ENCODE measurements around the gene ATP8B1. TPM values are rescaled to one million over a fixed set of nuclear protein-coding genes. Genes with fewer than 3 reads are reported as not detected.

Gene ATP8B1
- total RNA-seq, 1 experiment from 2014 or later = 15.9 TPM

GRCh38 chr18:57664568-57665165, 138.4 kb downstream of the ATP8B1 start:
- H3K4me1 ChIP-seq (ENCODE audit: control insufficient read depth in 1 of 2, insufficient read depth in 2 of 2, low read length in 2 of 2) = no peaks in the 10 kb centered on the region; a peak in 1 of 4 replicates
- no peaks in the 10 kb centered on the region for H3K9me3 ChIP-seq (ENCODE audit: control insufficient read depth in 1 of 2, insufficient read depth in 1 of 2, low read depth in 1 of 2, low read length in 2 of 2)
- no peak overlapping the region for H2AFZ ChIP-seq (ENCODE audit: low read depth, low read length, poor library complexity, severe bottlenecking)
- no peaks in the 10 kb centered on the region for H3K9me2 ChIP-seq (ENCODE audit: insufficient read depth)
- ChIA-PET RAD21 (ENCODE audit: low non-redundant PET in 1 of 2, low total read pairs in 2 of 2, uncharacterized antibody in 2 of 2, unreplicated experiment in 2 of 2) (no interaction called here), CTCF (no interaction called here), POLR2A (no interaction called here)
- intact Hi-C loops (cut with micrococcal nuclease) = no loop called here
- peaks cover 0 to 2% of the 10 kb centered on the region in 2 experiments; a peak in 1 of 4 replicates for H3K36me3 ChIP-seq (ENCODE audit: control insufficient read depth in 1 of 2, insufficient read depth in 2 of 2, low read length in 2 of 2)
- peaks cover 11% of the 10 kb centered on the region for H3K79me2 ChIP-seq (ENCODE audit: insufficient read depth, low read length)
- no peak overlapping the region for H3K4me2 ChIP-seq (ENCODE audit: low read length)
- no peaks in the 10 kb centered on the region for H3K27me3 ChIP-seq (ENCODE audit: insufficient read depth, low read length)
- no peak for ATAC-seq
- no peak for DNase-seq (ENCODE audit: low read depth, low spot score)
- TF ChIP-seq CEBPB (IDR thresholded peaks at IDR 0.05; ENCODE audit: low read depth) (no peak), ZNF274 (IDR thresholded peaks at IDR 0.05; ENCODE audit: low read depth, low read length) (no peak)
- H3K9ac ChIP-seq (ENCODE audit: low read length) = no peak overlapping the region
- H4K20me1 ChIP-seq (ENCODE audit: insufficient read depth) = no peaks in the 10 kb centered on the region
- no peak overlapping the region for H3K27ac ChIP-seq (ENCODE audit: low read depth, low read length)
- no TSS peak for BruUV-seq (replicated peaks)
- H3K4me3 ChIP-seq (replicated peaks in 1 of 2; ENCODE audit: low read depth in 1 of 2, low read length in 2 of 2) = no peak overlapping the region

GRCh38 chr18:57660961-57661360, 142.2 kb downstream of the ATP8B1 start:
- Histone ChIP-seq H4K20me1 (ENCODE audit: insufficient read depth) (no peaks in the 10 kb centered on the region), H3K36me3 (ENCODE audit: control insufficient read depth in 1 of 2, insufficient read depth in 2 of 2, low read length in 2 of 2) (no peaks in the 10 kb centered on the region), H3K27ac (ENCODE audit: low read depth, low read length) (no peak overlapping the region), H2AFZ (ENCODE audit: low read depth, low read length, poor library complexity, severe bottlenecking) (no peak overlapping the region), H3K79me2 (ENCODE audit: insufficient read depth, low read length) (peaks cover 4% of the 10 kb centered on the region; the same call in 1 of the 2 replicates), H3K9me2 (ENCODE audit: insufficient read depth) (no peaks in the 10 kb centered on the region), H3K9me3 (ENCODE audit: control insufficient read depth in 1 of 2, insufficient read depth in 1 of 2, low read depth in 1 of 2, low read length in 2 of 2) (0 out of 4 replicates have a peak, but pooled peaks cover 0 to under 1% of the 10 kb centered on the region in 2 experiments), H3K4me3 (replicated peaks in 1 of 2; ENCODE audit: low read depth in 1 of 2, low read length in 2 of 2) (no peak overlapping the region), H3K4me1 (ENCODE audit: control insufficient read depth in 1 of 2, insufficient read depth in 2 of 2, low read length in 2 of 2) (no peaks in the 10 kb centered on the region; a peak in 1 of 4 replicates), H3K4me2 (ENCODE audit: low read length) (no peak overlapping the region), H3K9ac (ENCODE audit: low read length) (no peak overlapping the region), H3K27me3 (ENCODE audit: insufficient read depth, low read length) (no peaks in the 10 kb centered on the region)
- ChIA-PET RAD21 (ENCODE audit: low non-redundant PET in 1 of 2, low total read pairs in 2 of 2, uncharacterized antibody in 2 of 2, unreplicated experiment in 2 of 2) (no interaction called here), CTCF (no interaction called here), POLR2A (no interaction called here)
- DNase-seq (ENCODE audit: low read depth, low spot score) (no peak), ATAC-seq (no peak)
- intact Hi-C loops (cut with micrococcal nuclease) = no loop called here
- TF ChIP-seq CBX3 (IDR thresholded peaks at IDR 0.05; ENCODE audit: low read depth) (no peak), EZH2phosphoT487 (IDR thresholded peaks at IDR 0.05; ENCODE audit: borderline replicate concordance) (no peak), POLR2AphosphoS5 (IDR thresholded peaks at IDR 0.05; ENCODE audit: low read depth, low read length) (no peak), JUND (IDR thresholded peaks at IDR 0.05) (no peak), ZBTB33 (IDR thresholded peaks at IDR 0.05; ENCODE audit: extremely low read depth, insufficient replicate concordance, low read length) (no peak), ATF3 (IDR thresholded peaks at IDR 0.05) (no peak), REST (IDR thresholded peaks at IDR 0.05; ENCODE audit: low read depth) (no peak), RAD21 (IDR thresholded peaks at IDR 0.05; ENCODE audit: low read depth) (no peak), ELF1 (IDR thresholded peaks at IDR 0.05; ENCODE audit: borderline replicate concordance, low read depth) (no peak), TCF7L2 (IDR thresholded peaks at IDR 0.05; ENCODE audit: borderline replicate concordance, extremely low read depth, insufficient read depth, insufficient read length) (no peak), SRF (IDR thresholded peaks at IDR 0.05; ENCODE audit: low read depth) (no peak)
- no TSS peak for BruUV-seq (replicated peaks)

Measured in HCT116 (cell line).